ENCODE measurements around the gene WFDC12. TPM values are rescaled to one million over a fixed set of nuclear protein-coding genes. Genes with fewer than 3 reads are reported as not detected.

The WFDC12 gene
- total RNA-seq, 1 donor from 2014 or later = not detected

DNA sequence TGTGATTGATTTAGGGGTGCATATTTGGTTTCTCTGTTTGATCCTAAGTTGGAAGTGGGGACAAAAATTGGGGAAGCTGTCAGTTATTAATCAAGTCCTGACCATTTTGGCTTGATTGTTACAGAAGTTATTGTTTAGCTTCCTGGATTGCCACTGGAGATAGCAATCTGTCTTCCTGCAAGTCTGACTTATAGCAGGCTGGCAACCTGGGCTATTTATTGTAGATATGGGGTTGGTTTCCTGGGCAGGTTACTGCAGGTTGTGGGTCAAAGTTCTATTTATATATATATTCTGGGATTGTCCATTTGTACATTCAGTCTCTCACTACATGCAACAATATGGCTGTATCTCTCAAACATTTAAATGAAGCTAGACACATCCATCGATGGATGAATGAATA is 41.1 kb downstream of the WFDC12 start:
- H3K4me1 ChIP-seq (ENCODE audit: control insufficient read depth in 3 of 3, insufficient read depth in 3 of 3, low read length in 3 of 3) = peaks cover 0 to 2% (median 0%) of the 10 kb centered on the region in 3 donors
- H3K27ac ChIP-seq (ENCODE audit: low read depth, low read length) = no peak overlapping the region
- H3K36me3 ChIP-seq (ENCODE audit: control insufficient read depth in 3 of 3, insufficient read depth in 3 of 3, low read length in 3 of 3) = peaks cover 0 to 3% (median 3%) of the 10 kb centered on the region in 3 donors
- H3K9ac ChIP-seq (ENCODE audit: low read depth in 1 of 3, low read length in 3 of 3) = no peak overlapping the region
- no peak overlapping the region for H3K4me3 ChIP-seq (ENCODE audit: low read length in 3 of 3)
- H3K9me3 ChIP-seq (ENCODE audit: control insufficient read depth in 3 of 3, low read length in 3 of 3) = peaks cover 0 to 2% (median 0%) of the 10 kb centered on the region in 3 donors
- no peaks in the 10 kb centered on the region for H3K27me3 ChIP-seq (ENCODE audit: control insufficient read depth in 3 of 3, insufficient read depth in 3 of 3, low read length in 3 of 3)

DNA sequence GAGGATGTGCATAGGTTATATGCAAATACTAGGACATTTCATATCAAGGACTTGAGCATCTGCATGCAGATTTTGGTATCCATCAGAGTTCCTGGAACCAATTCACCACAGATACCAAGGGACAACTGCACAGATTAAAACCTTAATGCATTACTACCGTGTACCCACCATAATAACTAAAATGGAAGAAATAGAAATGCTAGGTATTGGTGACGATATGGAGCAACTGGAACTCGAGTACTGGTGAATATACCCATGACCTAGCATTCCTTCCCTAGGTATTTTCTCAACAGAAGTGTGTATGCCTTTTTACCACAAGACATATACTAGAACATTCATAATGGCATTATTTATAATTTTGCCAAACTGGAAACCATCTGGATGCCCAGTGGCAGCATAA is 41.8 kb downstream of the WFDC12 start:
- H3K4me3 ChIP-seq (ENCODE audit: low read length in 3 of 3) = no peak overlapping the region
- H3K9ac ChIP-seq (ENCODE audit: low read depth in 1 of 3, low read length in 3 of 3) = no peak overlapping the region
- peaks cover 0 to 7% (median 3%) of the 10 kb centered on the region in 3 donors for H3K36me3 ChIP-seq (ENCODE audit: control insufficient read depth in 3 of 3, insufficient read depth in 3 of 3, low read length in 3 of 3)
- no peak overlapping the region for H3K27ac ChIP-seq (ENCODE audit: low read depth, low read length)
- H3K4me1 ChIP-seq (ENCODE audit: control insufficient read depth in 3 of 3, insufficient read depth in 3 of 3, low read length in 3 of 3) = no peaks in the 10 kb centered on the region
- H3K27me3 ChIP-seq (ENCODE audit: control insufficient read depth in 3 of 3, insufficient read depth in 3 of 3, low read length in 3 of 3) = no peaks in the 10 kb centered on the region
- H3K9me3 ChIP-seq (ENCODE audit: control insufficient read depth in 3 of 3, low read length in 3 of 3) = peaks cover 0 to 2% (median 0%) of the 10 kb centered on the region in 3 donors

- H3K9ac ChIP-seq (ENCODE audit: low read depth in 1 of 3, low read length in 3 of 3) = no peak overlapping the region
- H3K4me1 ChIP-seq (ENCODE audit: control insufficient read depth in 3 of 3, insufficient read depth in 3 of 3, low read length in 3 of 3) = no peaks in the 10 kb centered on the region
- H3K9me3 ChIP-seq (ENCODE audit: control insufficient read depth in 3 of 3, low read length in 3 of 3) = peaks cover 0 to 2% (median 0%) of the 10 kb centered on the region in 3 donors
- H3K27ac ChIP-seq (ENCODE audit: low read depth, low read length) = no peak overlapping the region
- no peak overlapping the region for H3K4me3 ChIP-seq (ENCODE audit: low read length in 3 of 3)
- peaks cover 5 to 16% (median 9%) of the 10 kb centered on the region in 3 donors for H3K36me3 ChIP-seq (ENCODE audit: control insufficient read depth in 3 of 3, insufficient read depth in 3 of 3, low read length in 3 of 3)
- no peaks in the 10 kb centered on the region for H3K27me3 ChIP-seq (ENCODE audit: control insufficient read depth in 3 of 3, insufficient read depth in 3 of 3, low read length in 3 of 3)
These were observed 43.2 kb downstream of the WFDC12 start for GRCh38 chr20:45080867-45081624.

GRCh38 chr20:45077559-45077958 is 46.7 kb downstream of the WFDC12 start:
- Histone ChIP-seq H3K9ac (ENCODE audit: low read depth in 1 of 3, low read length in 3 of 3) (no peak overlapping the region), H3K9me3 (ENCODE audit: control insufficient read depth in 3 of 3, low read length in 3 of 3) (no peaks in the 10 kb centered on the region), H3K36me3 (ENCODE audit: control insufficient read depth in 3 of 3, insufficient read depth in 3 of 3, low read length in 3 of 3) (peaks cover 17 to 33% (median 19%) of the 10 kb centered on the region in 3 donors), H3K4me1 (ENCODE audit: control insufficient read depth in 3 of 3, insufficient read depth in 3 of 3, low read length in 3 of 3) (no peaks in the 10 kb centered on the region), H3K4me3 (ENCODE audit: low read length in 3 of 3) (no peak overlapping the region), H3K27ac (ENCODE audit: low read depth, low read length) (no peak overlapping the region), H3K27me3 (ENCODE audit: control insufficient read depth in 3 of 3, insufficient read depth in 3 of 3, low read length in 3 of 3) (no peaks in the 10 kb centered on the region)

Other genes with a start within 250 kb of the WFDC12 start
- 51.7 TPM for gene YWHAB, start 238.8 kb downstream of the WFDC12 start, total RNA-seq
- gene PABPC1L, start 214.4 kb downstream of the WFDC12 start, total RNA-seq = 1.0 TPM
- 4.2 TPM for gene TOMM34, start 164.1 kb downstream of the WFDC12 start, total RNA-seq
- gene STK4, start 158.0 kb downstream of the WFDC12 start, total RNA-seq = 17.7 TPM
- gene KCNS1, start 23.3 kb downstream of the WFDC12 start, total RNA-seq = under 0.01 TPM
- not detected for gene WFDC5, start 9.3 kb downstream of the WFDC12 start, total RNA-seq
- not detected for gene PI3, start 50.4 kb upstream of the WFDC12 start, total RNA-seq
- not detected for gene SEMG1, start 82.6 kb upstream of the WFDC12 start, total RNA-seq
- not detected for gene SEMG2, start 96.9 kb upstream of the WFDC12 start, total RNA-seq
- gene SLPI, start 130.1 kb upstream of the WFDC12 start, total RNA-seq = not detected
- gene RBPJL, start 182.4 kb upstream of the WFDC12 start, total RNA-seq = not detected
- 0.52 TPM for gene MATN4, start 183.8 kb upstream of the WFDC12 start, total RNA-seq
- 4.2 TPM for gene SDC4, start 224.0 kb upstream of the WFDC12 start, total RNA-seq
- 13.6 TPM for gene SYS1, start 238.7 kb upstream of the WFDC12 start, total RNA-seq

All from skeletal muscle tissue (tissue), 4 donors.